HG03103 (cell line): ENCODE data around the gene PARP16.

ENCODE experiments used
- ATAC-seq: cut with Tn5 transposase; IDR thresholded peaks from one replicate; pipeline ENCODE4 v1.9.1; 2021; ENCODE audit warnings: low read depth; ENCODE audit not compliant: unreplicated experiment

The PARP16 gene

GRCh38 chr15:65286704-65287519 lies at the start of gene PARP16:
TSS of gene PARP16 (minus strand) at chr15:65286883. CDS start at chr15:65286426, 457 bp downstream.
- peak; percentile 80 for ATAC-seq

GRCh38 chr15:65335278-65336055 lies 48.8 kb upstream of the PARP16 start:
- ATAC-seq, result no peak

GRCh38 chr15:65334586-65335231 lies 48.0 kb upstream of the PARP16 start:
- ATAC-seq, result no peak

- no peak for ATAC-seq
Observed at GRCh38 chr15:65333856-65334255, 47.2 kb upstream of the PARP16 start.

GRCh38 chr15:65333148-65333820 lies 46.6 kb upstream of the PARP16 start:
- no peak for ATAC-seq

GRCh38 chr15:65332391-65333147 lies 45.9 kb upstream of the PARP16 start:
- ATAC-seq, result no peak

- no peak for ATAC-seq
Observed at GRCh38 chr15:65331811-65332210, 45.1 kb upstream of the PARP16 start.

GRCh38 chr15:65330934-65331645 lies 44.4 kb upstream of the PARP16 start:
- no peak for ATAC-seq

GRCh38 chr15:65329984-65330735 lies 43.5 kb upstream of the PARP16 start:
- ATAC-seq, result no peak

GRCh38 chr15:65329288-65329983 lies 42.8 kb upstream of the PARP16 start:
- no peak for ATAC-seq

- ATAC-seq, result no peak
Observed at GRCh38 chr15:65328506-65329287, 42.0 kb upstream of the PARP16 start.

- no peak for ATAC-seq
Observed at GRCh38 chr15:65327651-65328393, 41.1 kb upstream of the PARP16 start.

- no peak for ATAC-seq
Observed at GRCh38 chr15:65326818-65327217, 40.1 kb upstream of the PARP16 start.

- no peak for ATAC-seq
Observed at GRCh38 chr15:65326117-65326526, 39.4 kb upstream of the PARP16 start.

GRCh38 chr15:65323071-65323511 lies 36.4 kb upstream of the PARP16 start:
- ATAC-seq, result no peak

GRCh38 chr15:65318870-65319356 lies 32.2 kb upstream of the PARP16 start:
- no peak for ATAC-seq
